ENCODE data around the gene SYMPK.

- TF ChIP-seq POLR2A (IDR thresholded peaks at IDR 0.05), result no peak
- TF ChIP-seq CTCF (IDR thresholded peaks at IDR 0.05), result no peak
- TF ChIP-seq EP300 (IDR thresholded peaks at IDR 0.05), result no peak
Measured at GRCh38 chr19:45854167-45854778, 8.7 kb downstream of the SYMPK start.
